HepG2 (cell line): ENCODE data around the gene TSN. TPM values are rescaled to one million over a fixed set of nuclear protein-coding genes. Genes with fewer than 3 reads are reported as not detected.

Experiments used
- AGO2 ChIP-seq: fragments of 200-400 bp; formaldehyde crosslinking; optimal IDR thresholded peaks from 2 replicates; pipeline ENCODE3; 2017; ENCODE audit warnings: mild to moderate bottlenecking, low read depth, low read length, moderate library complexity
- HDAC2 ChIP-seq: sonication (generic); formaldehyde crosslinking; IDR thresholded peaks from 2 replicates; pipeline ENCODE4 v1.4.0; 2020; ENCODE audit warnings: missing genetic modification reagents
- HNRNPH1 ChIP-seq: fragments of 200-400 bp; formaldehyde crosslinking; optimal IDR thresholded peaks from 2 replicates; pipeline ENCODE3; 2017; ENCODE audit warnings: mild to moderate bottlenecking, low read depth, low read length
- KAT8 ChIP-seq: IDR thresholded peaks from 2 replicates; pipeline ENCODE4 v1.6.1; 2016; ENCODE audit warnings: missing genetic modification reagents, missing compliant biosample characterization
- KDM5A ChIP-seq: fragments of 200-600 bp; sonication (generic); IDR thresholded peaks from 2 replicates; pipeline ENCODE4 v1.7.0; 2018; ENCODE audit warnings: antibody characterized with exemption, mild to moderate bottlenecking, low read length, borderline replicate concordance
- MATR3 ChIP-seq: sonication (generic); formaldehyde crosslinking; IDR thresholded peaks from 2 replicates; pipeline ENCODE4 v1.4.0; 2020; ENCODE audit warnings: missing genetic modification reagents
- NR2F6 ChIP-seq, 2 experiments: IDR thresholded peaks; 2 replicates each; pipeline ENCODE4 v1.6.1; 2016; ENCODE audit warnings: antibody characterized with exemption in 1 of 2, mild to moderate bottlenecking in 1 of 2
- SALL1 ChIP-seq: sonication (generic); formaldehyde crosslinking; IDR thresholded peaks from 2 replicates; pipeline ENCODE4 v1.8.0; 2022; ENCODE audit warnings: mild to moderate bottlenecking, missing genetic modification reagents
- SNAI1 ChIP-seq: sonication (generic); formaldehyde crosslinking; IDR thresholded peaks from 2 replicates; pipeline ENCODE4 v1.5.0; 2020; ENCODE audit warnings: mild to moderate bottlenecking, missing genetic modification reagents, borderline replicate concordance
- ZBTB7A ChIP-seq: sonication (generic); formaldehyde crosslinking; IDR thresholded peaks from 2 replicates; pipeline ENCODE4 v1.8.0; 2022; ENCODE audit warnings: mild to moderate bottlenecking, missing genetic modification reagents
- ZMYM4 ChIP-seq: sonication (generic); formaldehyde crosslinking; IDR thresholded peaks from 2 replicates; pipeline ENCODE4 v1.8.1; 2023; ENCODE audit warnings: mild to moderate bottlenecking, missing genetic modification reagents
- ZNF230 ChIP-seq: sonication (generic); formaldehyde crosslinking; IDR thresholded peaks from 2 replicates; pipeline ENCODE4 v1.4.0; 2020; ENCODE audit warnings: mild to moderate bottlenecking, missing genetic modification reagents
- ZNF550 ChIP-seq: sonication (generic); formaldehyde crosslinking; IDR thresholded peaks from 2 replicates; pipeline ENCODE4 v1.4.0; 2020; ENCODE audit warnings: mild to moderate bottlenecking, missing genetic modification reagents, borderline replicate concordance
- ZNF629 ChIP-seq: sonication (generic); formaldehyde crosslinking; conservative IDR thresholded peaks from 2 replicates; pipeline ENCODE4 v1.5.0; 2020; ENCODE audit warnings: missing genetic modification reagents
- ZNF674 ChIP-seq: sonication (generic); formaldehyde crosslinking; IDR thresholded peaks from 2 replicates; pipeline ENCODE4 v1.5.0; 2020; ENCODE audit warnings: low read depth, mild to moderate bottlenecking, missing genetic modification reagents
- ZNF703 ChIP-seq: sonication (generic); formaldehyde crosslinking; IDR thresholded peaks from 2 replicates; pipeline ENCODE4 v1.5.1; 2020; ENCODE audit warnings: missing genetic modification reagents, mild to moderate bottlenecking, moderate library complexity, borderline replicate concordance
- ZNF792 ChIP-seq: IDR thresholded peaks from 2 replicates; pipeline ENCODE4 v1.6.1; 2016
- ZSCAN9 ChIP-seq: IDR thresholded peaks from 2 replicates; pipeline ENCODE4 v1.6.1; 2016; ENCODE audit warnings: borderline replicate concordance
- polyA plus RNA-seq, 8 experiments: library from polyadenylated mRNA; depleted of rRNA in 3 of 8; stranded (reverse) in 7 of 8; unstranded in 1 of 8; fragments of >200 nt; fragmentation: Illumina TruSeq in 4 of 8; extraction: Trizol in 4 of 8; gene quantifications; 2 replicates each; pipeline versions ENCODE4 v1.2.1 to v1.2.3, GENCODE V29; 2011 to 2016; ENCODE audit warnings: low read depth in 4 of 8, missing spikeins in 1 of 8, mixed read lengths in 1 of 8; ENCODE audit not compliant: insufficient read depth in 1 of 8
- total RNA-seq, 5 experiments: library from RNA; depleted of rRNA; stranded (reverse); fragments of >200 nt; fragmentation: Illumina TruSeq; extraction: Trizol; gene quantifications; 2 replicates each; pipeline ENCODE4 v1.2.3, GENCODE V29; 2016; ENCODE audit warnings: low read depth in 1 of 5
- TF ChIP-seq, protein P1 (sequence below): sonication (generic); formaldehyde crosslinking; conservative IDR thresholded peaks from 2 replicates; pipeline ENCODE4 v1.8.0; 2022; ENCODE audit warnings: missing genetic modification reagents
- TF ChIP-seq, protein P2 (sequence below): IDR thresholded peaks from 2 replicates; pipeline ENCODE4 v1.6.1; 2016; ENCODE audit warnings: low read depth, control low read depth
- TF ChIP-seq, protein P3 (sequence below): sonication (generic); formaldehyde crosslinking; IDR thresholded peaks from 2 replicates; pipeline ENCODE4 v1.8.1; 2023; ENCODE audit warnings: missing genetic modification reagents, inconsistent platforms, borderline replicate concordance
- TF ChIP-seq, protein P4 (sequence below): sonication (generic); formaldehyde crosslinking; IDR thresholded peaks from 2 replicates; pipeline ENCODE4 v1.4.0; 2020; ENCODE audit warnings: missing genetic modification reagents

The TSN gene
- total and polyA plus RNA-seq, 2 of the 13 experiments (the other 11 are each of a cell fraction or from before 2014, with no cell fraction given) = 56.4 to 115 TPM

DNA sequence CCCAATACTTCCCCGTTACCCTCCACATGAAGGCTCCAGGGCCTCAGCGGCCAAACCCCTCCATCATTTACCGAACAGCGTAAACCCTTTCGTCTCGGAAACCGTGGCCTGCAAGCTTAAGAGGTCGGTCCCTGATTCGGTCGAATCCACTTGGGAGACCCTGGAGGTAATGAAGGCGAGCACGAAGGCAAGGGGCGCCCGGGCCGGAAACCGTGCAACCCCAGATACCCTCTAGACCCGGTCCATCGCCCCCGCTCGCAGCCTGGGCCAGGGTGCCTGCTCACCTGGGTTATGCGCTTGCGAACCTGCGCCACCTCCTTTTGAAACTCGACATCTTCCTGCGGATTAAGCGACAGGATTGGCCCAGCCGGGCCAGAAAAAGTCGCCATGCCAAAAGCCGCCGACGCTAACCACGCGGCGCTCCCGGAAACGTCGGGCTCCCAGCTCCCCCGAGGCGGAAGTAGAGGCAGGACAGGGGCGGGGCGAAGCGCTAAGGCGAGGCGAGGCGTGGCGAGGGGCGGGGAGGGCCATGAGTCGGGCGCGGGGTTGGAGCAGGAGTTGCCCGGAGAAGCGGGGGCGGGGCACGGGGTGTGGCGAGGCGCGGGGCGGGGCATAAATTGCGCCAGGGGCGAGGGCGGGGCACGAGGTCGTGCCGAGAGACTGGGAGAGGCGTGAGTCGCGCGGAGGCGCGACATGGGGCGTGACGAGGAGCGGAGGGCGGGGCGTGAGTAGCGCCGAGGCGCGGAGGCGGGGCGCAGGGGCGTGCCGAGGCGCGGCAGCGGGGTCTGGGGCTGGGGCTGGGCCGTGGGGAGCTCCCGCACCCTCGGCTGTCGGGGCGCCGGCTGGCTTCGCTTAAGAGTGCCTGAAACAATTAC is 18.8 kb upstream of the TSN start, which contains the start of gene NIFK (continued):
- peak; percentile 84 for TF ChIP-seq KDM5A
- peak; percentile 94 for TF ChIP-seq SNAI1 (CRISPR knock-in tag)
- peak; percentile 84 for TF ChIP-seq ZNF792
- peak; percentile 28; the same call in 1 of the 2 replicates for TF ChIP-seq ZNF550
- peak; percentile 44; the same call in 1 of the 2 replicates for TF ChIP-seq ZNF629 (CRISPR knock-in tag)
- TF ChIP-seq, protein P1, sequence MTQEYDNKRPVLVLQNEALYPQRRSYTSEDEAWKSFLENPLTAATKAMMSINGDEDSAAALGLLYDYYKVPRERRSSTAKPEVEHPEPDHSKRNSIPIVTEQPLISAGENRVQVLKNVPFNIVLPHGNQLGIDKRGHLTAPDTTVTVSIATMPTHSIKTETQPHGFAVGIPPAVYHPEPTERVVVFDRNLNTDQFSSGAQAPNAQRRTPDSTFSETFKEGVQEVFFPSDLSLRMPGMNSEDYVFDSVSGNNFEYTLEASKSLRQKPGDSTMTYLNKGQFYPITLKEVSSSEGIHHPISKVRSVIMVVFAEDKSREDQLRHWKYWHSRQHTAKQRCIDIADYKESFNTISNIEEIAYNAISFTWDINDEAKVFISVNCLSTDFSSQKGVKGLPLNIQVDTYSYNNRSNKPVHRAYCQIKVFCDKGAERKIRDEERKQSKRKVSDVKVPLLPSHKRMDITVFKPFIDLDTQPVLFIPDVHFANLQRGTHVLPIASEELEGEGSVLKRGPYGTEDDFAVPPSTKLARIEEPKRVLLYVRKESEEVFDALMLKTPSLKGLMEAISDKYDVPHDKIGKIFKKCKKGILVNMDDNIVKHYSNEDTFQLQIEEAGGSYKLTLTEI (CRISPR knock-in tag) = no peak
- no peak for TF ChIP-seq ZNF703 (CRISPR knock-in tag)
- TF ChIP-seq ZMYM4 (CRISPR knock-in tag) = peak; percentile 93
- peak; percentile 52; the same call in 1 of the 2 replicates for TF ChIP-seq HDAC2 (CRISPR knock-in tag)
- TF ChIP-seq, protein P2, sequence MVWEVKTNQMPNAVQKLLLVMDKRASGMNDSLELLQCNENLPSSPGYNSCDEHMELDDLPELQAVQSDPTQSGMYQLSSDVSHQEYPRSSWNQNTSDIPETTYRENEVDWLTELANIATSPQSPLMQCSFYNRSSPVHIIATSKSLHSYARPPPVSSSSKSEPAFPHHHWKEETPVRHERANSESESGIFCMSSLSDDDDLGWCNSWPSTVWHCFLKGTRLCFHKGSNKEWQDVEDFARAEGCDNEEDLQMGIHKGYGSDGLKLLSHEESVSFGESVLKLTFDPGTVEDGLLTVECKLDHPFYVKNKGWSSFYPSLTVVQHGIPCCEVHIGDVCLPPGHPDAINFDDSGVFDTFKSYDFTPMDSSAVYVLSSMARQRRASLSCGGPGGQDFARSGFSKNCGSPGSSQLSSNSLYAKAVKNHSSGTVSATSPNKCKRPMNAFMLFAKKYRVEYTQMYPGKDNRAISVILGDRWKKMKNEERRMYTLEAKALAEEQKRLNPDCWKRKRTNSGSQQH (CRISPR knock-in tag) = 0 out of 2 replicates have a peak, but pooled peaks have one; percentile 53
- TF ChIP-seq, protein P3, sequence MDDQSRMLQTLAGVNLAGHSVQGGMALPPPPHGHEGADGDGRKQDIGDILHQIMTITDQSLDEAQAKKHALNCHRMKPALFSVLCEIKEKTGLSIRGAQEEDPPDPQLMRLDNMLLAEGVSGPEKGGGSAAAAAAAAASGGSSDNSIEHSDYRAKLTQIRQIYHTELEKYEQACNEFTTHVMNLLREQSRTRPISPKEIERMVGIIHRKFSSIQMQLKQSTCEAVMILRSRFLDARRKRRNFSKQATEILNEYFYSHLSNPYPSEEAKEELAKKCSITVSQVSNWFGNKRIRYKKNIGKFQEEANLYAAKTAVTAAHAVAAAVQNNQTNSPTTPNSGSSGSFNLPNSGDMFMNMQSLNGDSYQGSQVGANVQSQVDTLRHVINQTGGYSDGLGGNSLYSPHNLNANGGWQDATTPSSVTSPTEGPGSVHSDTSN = 0 out of 2 replicates have a peak, but pooled peaks have one; percentile 72
- TF ChIP-seq ZBTB7A (CRISPR knock-in tag) = no peak
- peak; percentile 93 for TF ChIP-seq KAT8
- no peak for TF ChIP-seq NR2F6 (IDR thresholded peaks at IDR 0.05)
- TF ChIP-seq NR2F6 (CRISPR knock-in tag; IDR thresholded peaks at IDR 0.05) = 0 out of 2 replicates have a peak, but pooled peaks have one; percentile 5
- TF ChIP-seq ZSCAN9 (CRISPR knock-in tag) = peak; percentile 79
- TF ChIP-seq ZNF674 (CRISPR knock-in tag) = no peak
- peak; percentile 36 for TF ChIP-seq HNRNPH1
- TF ChIP-seq AGO2 = peak; percentile 49
- TF ChIP-seq SALL1 = peak; percentile 5; the same call in 1 of the 2 replicates
- TF ChIP-seq, protein P4, sequence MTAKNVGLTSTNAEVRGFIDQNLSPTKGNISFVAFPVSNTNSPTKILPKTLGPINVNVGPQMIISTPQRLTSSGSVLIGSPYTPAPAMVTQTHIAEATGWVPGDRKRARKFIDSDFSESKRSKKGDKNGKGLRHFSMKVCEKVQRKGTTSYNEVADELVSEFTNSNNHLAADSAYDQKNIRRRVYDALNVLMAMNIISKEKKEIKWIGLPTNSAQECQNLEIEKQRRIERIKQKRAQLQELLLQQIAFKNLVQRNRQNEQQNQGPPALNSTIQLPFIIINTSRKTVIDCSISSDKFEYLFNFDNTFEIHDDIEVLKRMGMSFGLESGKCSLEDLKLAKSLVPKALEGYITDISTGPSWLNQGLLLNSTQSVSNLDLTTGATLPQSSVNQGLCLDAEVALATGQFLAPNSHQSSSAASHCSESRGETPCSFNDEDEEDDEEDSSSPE (CRISPR knock-in tag) = peak; percentile 48; the same call in 1 of the 2 replicates
- TF ChIP-seq ZNF230 (CRISPR knock-in tag) = peak; percentile 50; the same call in 1 of the 2 replicates
- TF ChIP-seq MATR3 (CRISPR knock-in tag) = no peak
